Measurements from ENCODE around the gene SLC6A18.

DNA sequence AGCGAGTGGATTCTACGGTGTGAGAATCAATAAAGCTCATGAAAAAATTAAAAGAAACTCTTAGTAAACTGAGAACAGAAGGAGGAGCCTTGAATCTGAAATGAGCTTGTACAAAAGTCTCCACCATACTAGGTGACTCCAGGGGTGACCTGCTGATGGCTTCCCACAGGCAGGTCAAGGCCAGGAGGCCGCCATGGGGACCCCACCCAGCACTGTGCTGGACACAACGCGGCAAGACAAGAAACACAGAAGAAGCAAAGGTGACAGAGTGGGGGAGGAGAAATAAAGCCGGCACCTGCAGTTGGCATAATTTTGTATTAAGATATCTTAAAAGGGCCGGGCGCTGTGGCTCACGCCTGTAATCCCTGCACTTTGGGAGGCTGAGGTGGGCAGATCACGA, 35.9 kb upstream of the SLC6A18 start:
- TF ChIP-seq POLR2A (IDR thresholded peaks at IDR 0.05; ENCODE audit: low read depth, low read length) (no peak), POLR2AphosphoS5 (IDR thresholded peaks at IDR 0.05; ENCODE audit: low read depth, low read length) (no peak)

Data from GM12892 (cell line).